GM20000 (cell line): Measurements from ENCODE around the gene PRKCB.
A peak's percentile ranks its signal among the peaks of the same experiment; 100 is the strongest.

ENCODE experiments used
- DNase-seq: peaks from one replicate; pipeline ENCODE4 v3.0.0; 2012; ENCODE audit warnings: low spot score
- CTCF ChIP-seq: IDR thresholded peaks from 2 replicates; pipeline ENCODE4 v1.5.1; 2012; ENCODE audit warnings: mild to moderate bottlenecking, control low read depth; ENCODE audit errors: extremely low read depth, missing control alignments

PRKCB gene

DNA sequence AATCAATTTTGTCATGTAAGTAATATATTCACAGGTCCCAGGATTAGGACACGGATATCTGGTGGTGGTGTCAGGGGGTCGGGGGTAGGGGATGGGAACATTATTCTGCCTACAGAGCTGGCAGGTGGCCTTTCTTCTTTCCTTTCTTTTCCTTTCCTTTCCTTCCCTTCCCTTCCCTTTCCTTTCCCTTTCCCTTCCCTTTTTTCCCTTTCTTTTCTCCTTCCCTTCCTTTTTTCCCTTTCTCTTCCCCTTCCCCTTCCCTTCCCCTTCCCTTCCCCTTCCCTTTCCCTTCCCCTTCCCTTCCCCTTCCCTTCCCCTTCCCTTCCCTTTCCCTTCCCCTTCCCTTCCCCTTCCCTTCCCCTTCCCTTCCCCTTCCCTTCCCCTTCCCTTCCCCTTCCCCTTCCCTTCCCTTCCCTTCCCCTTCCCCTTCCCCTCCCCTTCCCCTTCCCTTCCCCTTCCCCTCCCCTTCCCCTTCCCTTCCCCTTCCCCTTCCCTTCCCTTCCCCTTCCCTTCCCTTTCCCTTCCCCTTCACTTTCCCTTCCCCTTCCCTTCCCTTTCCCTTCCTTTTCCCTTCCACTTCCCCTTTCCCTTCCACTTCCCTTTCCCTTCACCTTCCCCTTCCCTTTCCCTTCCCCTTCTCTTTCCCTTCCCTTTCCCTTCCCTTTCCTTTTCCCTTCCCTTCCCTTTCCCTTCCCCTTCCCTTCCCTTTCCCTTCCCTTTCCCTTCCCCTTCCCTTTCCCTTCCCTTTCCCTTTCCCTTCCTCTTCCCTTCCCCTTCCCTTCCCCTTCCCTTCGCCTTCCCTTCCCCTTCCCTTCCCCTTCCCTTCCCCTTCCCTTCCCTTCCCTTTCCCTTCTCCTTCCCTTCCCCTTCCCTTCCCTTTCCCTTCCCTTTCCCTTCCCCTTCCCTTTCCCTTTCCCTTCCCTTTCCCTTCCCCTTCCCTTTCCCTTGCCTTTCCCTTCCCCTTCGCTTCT lies 145.9 kb downstream of the PRKCB start:
- no peak for TF ChIP-seq CTCF
- DNase-seq, result no peak

GRCh38 chr16:23986455-23986854 lies 150.7 kb downstream of the PRKCB start:
- DNase-seq, result no peak
- TF ChIP-seq CTCF, result no peak

DNA sequence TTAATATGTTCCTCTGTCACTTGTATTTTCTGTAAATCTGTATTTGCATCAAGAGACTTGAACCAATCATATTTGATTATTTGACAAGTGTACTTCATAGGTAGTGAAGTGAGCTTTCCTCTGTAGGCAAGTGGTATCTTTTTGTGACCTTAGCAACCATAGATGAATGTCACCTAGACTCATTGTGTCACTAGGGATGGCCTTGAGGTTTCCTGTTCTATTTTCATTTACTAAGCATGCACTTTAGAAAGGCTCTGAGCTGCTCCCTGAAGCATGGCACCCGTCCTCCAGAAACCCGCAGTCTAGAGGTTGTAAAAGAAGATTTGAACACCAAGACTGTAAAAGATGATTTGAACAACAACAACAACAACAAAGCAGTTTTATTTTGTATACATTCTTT lies 151.7 kb downstream of the PRKCB start:
- peak; percentile 63 for DNase-seq
- TF ChIP-seq CTCF, result no peak

GRCh38 chr16:23990507-23990906 lies 154.7 kb downstream of the PRKCB start:
- TF ChIP-seq CTCF, result no peak
- no peak for DNase-seq

DNA sequence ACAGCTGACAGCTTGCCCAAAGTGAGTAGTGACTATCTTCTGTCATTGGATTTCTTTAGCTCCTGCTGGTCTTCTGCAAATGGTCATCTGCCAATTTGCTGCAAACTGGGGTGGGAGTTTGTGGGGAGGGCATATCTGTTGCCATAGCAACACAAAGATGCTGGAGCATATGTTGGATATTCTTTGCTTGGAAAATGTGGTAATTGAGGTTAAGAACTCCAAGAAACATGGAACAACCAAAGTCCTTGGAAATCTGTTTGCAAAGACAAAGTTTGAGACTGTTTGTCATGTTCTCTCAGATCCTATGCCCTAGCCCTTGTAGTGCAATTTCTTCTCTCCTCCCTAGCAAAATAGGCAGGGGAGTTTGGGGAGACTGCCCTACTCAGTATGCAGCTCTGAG lies 155.3 kb downstream of the PRKCB start:
- TF ChIP-seq CTCF, result no peak
- DNase-seq, result no peak

DNA sequence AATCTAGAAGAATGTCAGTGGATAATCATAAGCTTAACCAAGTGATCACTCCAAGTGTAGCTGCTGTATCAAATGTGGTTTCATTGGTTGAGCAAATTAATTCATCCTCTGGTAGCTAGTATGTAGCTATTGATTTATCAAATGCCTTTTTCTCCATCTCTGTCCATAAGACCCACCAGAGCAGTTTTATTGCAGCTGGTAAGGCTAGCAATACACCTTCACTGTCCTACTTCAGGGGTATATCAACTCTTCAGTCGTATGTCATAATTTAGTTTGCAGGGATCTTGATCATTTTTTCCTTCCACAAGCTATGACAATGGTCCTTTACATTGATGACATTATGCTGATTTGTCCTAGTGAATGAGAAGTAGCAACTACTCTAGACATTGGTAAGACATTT lies 158.8 kb downstream of the PRKCB start:
- TF ChIP-seq CTCF, result no peak
- no peak for DNase-seq

- DNase-seq, result no peak
- TF ChIP-seq CTCF, result no peak
Measured at GRCh38 chr16:23996258-23996955, 160.6 kb downstream of the PRKCB start.
